ENCODE measurements around the gene ANXA1.
"Not testable (repeated sequence)": the region's sequence is repeated elsewhere in the genome, so short reads cannot be mapped to it uniquely, and the experiment has no call there.

The ANXA1 gene

GRCh38 chr9:73170185-73170957, 18.7 kb downstream of the ANXA1 start:
- no peak for DNase-seq

DNA sequence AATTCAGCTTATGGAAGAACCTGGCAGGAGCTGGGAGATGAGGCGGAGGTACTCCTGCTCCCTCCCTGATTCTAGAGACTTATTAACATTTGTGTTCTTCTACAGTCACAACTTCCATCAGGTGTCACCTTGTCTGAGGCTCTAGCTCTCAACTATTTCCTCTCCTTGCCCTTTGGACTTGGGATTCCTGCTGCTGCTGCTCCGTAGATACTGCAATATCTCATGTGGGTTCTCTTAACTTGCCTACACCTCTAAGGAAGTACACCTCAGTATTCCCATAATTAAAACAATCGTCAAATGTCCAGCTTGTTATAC, 21.2 kb downstream of the ANXA1 start:
- no peak for DNase-seq

DNA sequence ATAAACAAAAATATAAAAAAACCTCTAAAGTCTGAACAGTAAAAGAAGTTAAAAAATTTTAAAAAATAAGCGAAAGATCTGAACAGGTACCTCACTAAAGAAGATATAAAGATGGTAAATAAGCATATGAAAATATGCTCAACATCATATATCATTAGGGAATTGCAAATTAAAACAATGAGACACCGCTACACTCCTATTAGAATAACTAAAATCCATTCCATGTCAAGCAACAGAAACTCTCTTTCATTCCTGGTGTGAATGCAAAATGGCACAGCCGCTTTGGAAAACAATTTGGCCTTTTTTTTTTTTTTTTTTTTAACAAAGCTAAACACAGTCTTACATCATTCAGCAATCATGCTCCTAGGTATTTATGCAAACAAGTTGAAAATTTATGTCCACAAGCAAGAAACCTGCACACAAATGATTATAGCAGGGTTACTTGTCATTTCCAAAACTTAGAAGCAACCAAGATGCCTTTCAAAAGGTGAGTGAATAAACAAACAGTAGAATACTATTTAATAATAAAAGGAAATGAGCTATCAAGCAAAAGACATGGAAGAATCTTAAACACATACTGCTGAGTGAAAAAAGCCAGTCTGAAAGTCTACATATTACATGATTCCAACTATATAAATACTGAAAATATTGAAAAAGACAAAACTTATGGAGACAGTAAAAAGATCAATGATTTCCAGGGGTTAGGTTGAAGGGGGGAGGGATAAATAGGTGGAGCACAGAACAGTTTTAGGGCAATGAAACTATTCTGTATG, 22.1 kb downstream of the ANXA1 start:
- no peak for DNase-seq

DNA sequence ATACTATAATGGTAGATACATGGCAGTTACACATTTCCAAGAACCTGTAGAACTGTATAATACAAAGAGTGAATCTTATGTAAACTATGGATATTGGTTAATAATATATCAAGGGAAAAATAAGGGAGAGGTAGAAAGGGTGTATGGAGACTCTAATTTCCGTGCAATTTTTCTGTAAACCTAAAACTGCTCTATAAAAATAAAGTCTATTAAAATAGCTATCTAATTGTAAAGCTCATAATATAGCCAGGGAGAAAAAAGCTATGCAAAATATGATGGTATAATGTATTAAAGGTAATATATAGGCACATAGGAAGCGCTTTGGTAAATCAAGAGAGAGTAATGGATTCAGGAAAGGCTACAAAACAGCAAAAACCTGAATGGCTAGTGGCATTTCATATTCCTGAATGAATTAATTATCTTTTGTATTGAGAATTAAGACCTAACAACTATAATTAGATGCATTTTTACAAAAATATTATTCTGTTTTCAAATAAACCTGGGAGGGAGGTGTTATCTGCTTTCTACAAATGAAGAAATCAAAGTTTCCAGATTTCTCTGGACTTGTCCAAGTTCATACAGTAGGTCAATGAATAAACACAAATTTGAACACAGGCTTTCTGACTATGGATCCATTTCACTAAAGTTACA, 22.8 kb downstream of the ANXA1 start:
- no peak for DNase-seq

DNA sequence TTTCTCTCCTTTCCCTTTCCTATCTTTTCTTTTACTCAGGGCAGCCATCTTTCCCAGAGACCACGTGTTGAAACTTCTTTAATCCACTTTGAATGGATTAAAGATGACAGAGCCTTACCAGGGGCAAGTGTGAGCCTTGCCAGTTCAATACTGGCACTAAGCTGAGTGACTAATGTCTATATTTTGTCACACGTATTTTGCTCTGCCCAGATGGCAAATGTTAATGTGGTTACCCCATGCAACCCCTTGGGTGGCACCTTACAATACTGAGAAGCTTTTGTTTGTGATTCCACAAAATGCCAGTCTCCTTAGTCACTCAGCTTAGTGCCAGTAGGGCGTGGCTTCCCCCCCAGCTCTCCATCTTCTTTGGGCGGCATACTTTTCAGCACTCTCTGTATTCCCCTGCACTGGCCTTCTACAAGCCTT, 24.8 kb downstream of the ANXA1 start:
- DNase-seq, result peak; percentile 38

GRCh38 chr9:73178044-73178443, 26.4 kb downstream of the ANXA1 start:
- no peak for DNase-seq

DNA sequence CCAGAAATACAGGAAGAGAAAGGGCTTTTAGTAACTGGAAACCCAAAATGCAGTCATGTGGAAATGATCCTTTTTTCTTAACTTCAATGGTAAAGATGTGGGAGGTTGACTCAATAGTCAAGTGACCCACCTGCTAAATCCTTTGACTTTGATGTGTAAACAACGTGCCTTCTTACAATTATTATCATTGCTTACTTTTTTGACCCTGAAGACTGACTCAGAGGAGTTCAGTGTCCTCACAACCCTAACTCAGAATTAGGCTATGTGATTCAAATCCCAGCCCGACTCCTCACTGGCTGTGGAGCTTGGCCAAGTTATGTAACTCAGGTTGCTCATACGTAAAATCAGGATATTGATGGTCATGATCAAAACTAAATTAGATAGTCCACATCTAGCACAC, 27.9 kb downstream of the ANXA1 start:
- DNase-seq, result peak; percentile 16

DNA sequence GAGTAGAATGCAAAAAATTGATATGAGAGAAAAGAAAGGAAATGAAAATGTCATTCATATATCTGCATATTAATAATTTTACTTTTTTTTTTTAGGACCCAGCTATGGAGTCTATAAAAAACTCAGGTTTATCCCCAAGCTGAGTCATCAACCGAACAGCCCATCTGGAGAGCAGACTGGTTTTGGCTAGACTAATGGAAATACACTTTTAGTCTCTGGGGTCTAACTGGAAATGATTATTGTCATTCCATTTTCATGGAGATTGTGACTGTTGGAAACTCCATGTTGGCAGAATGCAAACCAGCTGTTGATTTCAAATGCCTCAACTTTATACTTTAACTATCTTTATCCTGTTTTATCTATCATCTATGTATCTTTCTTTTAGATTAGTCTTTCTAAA, 28.7 kb downstream of the ANXA1 start:
- DNase-seq, result peak; percentile 91

DNA sequence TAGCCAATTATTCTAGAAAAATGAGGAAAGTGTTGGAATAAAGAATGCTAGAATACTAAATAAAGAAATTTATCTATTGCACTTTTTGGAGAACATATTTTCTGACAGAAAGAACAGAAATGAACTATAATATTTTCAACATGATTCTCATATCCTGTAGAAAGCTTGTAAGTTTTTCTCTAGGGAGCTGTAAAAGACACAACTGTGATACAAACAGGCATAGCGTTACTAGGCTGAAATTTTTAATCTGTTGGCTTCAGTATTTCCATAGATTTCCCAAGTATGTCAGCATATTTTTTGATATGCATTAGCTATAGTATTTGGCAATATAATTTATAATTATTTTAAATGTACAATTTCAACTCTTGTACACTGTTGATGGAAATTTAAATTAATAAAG, 31.3 kb downstream of the ANXA1 start:
- DNase-seq, result peak; percentile 16

GRCh38 chr9:73183428-73183827, 31.8 kb downstream of the ANXA1 start:
- DNase-seq, result no peak

GRCh38 chr9:73183917-73184861, 32.5 kb downstream of the ANXA1 start:
- DNase-seq, result peak; percentile 49

DNA sequence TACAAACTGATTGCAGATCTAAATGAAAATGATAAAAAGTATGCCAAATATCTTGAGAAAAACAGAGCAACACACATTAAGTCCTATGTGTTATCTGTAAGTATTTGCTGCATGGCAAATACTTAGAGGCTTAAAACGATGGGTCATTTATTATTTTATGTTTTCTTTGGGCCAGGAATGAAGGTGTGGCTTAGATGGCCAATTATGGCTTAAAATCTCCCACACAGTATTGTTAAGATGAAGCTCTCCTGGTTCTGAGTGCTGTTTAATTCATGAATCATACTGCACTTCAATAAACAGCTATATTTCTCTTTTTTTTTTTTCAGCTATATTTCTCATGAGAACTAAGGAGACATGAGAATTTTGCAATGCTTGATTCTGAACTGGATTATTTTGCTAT, 39.4 kb downstream of the ANXA1 start:
- DNase-seq, result not testable (repeated sequence)

GRCh38 chr9:73194284-73194683, 42.6 kb downstream of the ANXA1 start:
- DNase-seq, result no peak

GRCh38 chr9:73199448-73199847, 47.8 kb downstream of the ANXA1 start:
- no peak for DNase-seq

DNA sequence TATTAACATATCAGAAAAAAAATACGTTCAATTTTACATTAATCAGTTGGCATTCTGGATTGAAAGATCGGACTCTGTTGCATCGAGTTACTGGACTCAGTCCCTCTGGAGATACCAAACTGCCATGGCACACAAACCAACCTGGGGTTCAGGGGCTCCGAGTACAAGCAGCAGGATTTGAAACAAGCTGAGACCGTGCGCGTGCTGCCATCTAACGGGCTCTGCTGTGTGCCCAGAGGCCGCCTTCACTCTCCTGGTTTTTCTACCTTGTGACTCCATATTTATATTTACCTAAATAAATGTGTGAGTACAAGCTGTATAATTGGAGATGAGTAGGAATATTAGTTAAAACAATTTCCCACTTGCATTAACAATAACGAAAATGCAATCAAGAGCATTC, 48.2 kb downstream of the ANXA1 start:
- DNase-seq, result no peak

DNA sequence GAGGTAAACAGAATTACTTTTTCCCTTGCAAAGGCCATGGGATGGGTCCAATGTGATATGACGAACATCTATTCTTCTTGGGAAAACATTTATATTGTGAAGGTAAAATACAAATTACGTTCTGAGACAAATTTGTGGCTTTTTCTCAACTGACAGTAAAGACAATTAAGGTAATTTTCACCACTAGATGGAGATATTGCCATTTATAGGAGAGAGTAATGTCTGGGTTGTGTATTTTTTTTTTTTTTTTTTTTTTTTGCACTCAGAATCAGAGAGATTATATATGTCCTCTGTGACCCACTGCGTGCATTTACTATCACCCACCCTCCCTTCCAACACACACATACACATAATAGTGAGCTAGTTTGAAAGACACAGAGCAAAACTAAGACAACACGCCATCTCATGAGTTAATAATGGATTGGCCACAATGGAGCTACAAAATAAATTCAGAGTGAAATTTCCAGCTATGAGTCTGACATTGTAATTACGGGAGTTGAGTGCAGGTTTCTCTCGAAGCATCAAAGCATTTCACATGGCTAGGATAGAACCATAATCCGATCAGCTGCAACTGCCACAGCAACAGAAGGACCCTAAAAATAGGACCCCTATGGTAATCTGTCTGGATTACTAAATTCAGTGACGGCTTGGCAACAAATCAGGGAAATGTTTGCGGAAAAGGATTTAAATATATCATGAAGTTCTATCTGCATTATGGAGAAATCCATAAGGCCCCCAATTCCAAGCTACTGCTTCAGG, 49.2 kb downstream of the ANXA1 start:
- peak; percentile 24 for DNase-seq

GRCh38 chr9:73202980-73203379, 51.3 kb downstream of the ANXA1 start:
- DNase-seq, result no peak

DNA sequence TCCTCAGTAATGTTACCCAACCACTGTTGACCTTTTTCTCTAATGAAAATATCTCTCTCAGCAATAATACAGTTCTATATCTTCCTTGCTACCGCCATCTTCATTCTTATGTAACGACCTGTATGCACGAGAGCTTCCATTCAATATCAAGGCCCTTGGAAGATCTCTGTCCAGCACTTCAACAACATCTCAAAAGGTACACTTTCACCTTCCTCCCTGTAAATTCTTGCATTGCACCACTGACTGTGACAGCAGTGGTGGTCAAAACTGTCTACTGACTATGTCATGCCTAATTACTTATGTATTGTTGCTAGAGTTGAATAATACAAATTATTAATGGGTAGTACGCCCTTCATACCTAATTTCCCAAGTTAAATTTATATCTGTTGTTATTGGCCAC, 53.3 kb downstream of the ANXA1 start:
- no peak for DNase-seq

- DNase-seq, result no peak
These were observed 55.2 kb downstream of the ANXA1 start for GRCh38 chr9:73206851-73207250.

DNA sequence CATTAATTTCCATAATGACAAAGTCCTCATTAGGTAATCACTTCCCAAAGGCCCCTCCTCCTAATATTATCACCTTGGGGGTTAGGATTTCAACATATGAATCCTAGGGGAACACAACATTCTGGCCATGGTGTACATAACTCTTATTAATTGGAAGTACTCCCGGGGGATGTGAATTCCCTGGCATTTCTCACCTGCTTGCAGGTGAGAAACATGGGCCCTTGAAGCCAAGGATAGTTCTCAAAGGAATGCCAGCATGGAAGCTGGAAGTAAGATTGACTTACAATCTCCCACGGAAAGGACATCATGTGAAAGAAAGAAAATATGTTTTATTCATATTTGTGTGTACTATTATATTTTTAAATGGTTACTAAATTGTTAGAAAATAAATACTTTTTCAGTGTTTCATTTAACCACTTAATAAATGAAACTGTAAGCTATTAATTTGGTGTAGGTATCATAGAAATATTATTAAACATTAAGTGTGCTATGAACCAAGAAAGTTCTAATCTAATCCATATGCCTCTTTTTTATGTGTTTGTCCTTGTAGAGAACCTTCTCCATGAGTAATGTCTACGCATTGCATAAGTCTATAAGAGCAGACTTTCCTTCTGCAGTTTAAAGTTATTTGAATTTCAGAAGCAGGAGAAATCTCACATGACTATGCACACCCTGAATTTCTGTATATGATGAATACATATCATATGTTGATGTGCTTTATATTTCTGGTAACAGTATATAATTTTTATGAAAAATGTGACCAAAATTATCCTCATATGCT, 59.4 kb downstream of the ANXA1 start:
- no peak for DNase-seq

DNA sequence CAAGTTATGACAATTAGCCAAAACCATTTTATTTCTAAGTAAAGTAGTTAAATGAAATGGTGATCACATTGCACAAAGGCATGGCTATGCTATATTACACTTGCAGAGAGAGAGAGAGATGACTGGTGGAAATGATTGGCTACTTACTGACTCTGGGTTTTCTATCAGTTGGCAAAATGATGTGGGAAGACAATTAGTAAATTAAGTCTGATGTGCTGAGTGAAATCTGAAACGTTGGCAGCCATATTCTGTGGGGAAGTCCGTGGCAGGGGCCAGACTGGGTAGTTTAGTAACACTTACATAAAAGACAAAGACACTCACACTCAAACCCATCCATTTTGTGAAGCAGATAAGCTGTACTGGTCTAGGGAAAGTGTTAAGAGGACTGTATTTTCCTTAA, 61.6 kb downstream of the ANXA1 start:
- no peak for DNase-seq

All from fibroblast of upper back skin (primary cell).